Coronary artery (tissue), 2 donors: ENCODE data around the gene FHIT.

Experiments used
- DNase-seq: peaks from one replicate; pipeline ENCODE4 v3.0.0-alpha.2; 2017; ENCODE audit warnings: low spot score
- H3K27ac ChIP-seq, 2 donors: fragments of 200-600 bp; sonication (generic); one replicate each; pipeline ENCODE4 v1.5.1; 2016 to 2019
- H3K4me3 ChIP-seq: fragments of 200-600 bp; sonication (generic); 2 replicates; pipeline ENCODE4 v1.5.1; 2016; ENCODE audit warnings: mild to moderate bottlenecking, moderate library complexity
- CTCF ChIP-seq: fragments of 200-600 bp; sonication (generic); IDR thresholded peaks from one replicate; pipeline ENCODE4 v1.5.1; 2019; ENCODE audit warnings: antibody characterized with exemption

FHIT gene

GRCh38 chr3:60448696-60449095, 802.6 kb downstream of the FHIT start:
- no peak for TF ChIP-seq CTCF
- no peak overlapping the region for H3K27ac ChIP-seq
- no peak overlapping the region for H3K4me3 ChIP-seq
- DNase-seq = no peak

GRCh38 chr3:60445446-60445845, 805.8 kb downstream of the FHIT start:
- TF ChIP-seq CTCF = no peak
- DNase-seq = no peak

GRCh38 chr3:60444898-60445437, 806.3 kb downstream of the FHIT start:
- no peak for TF ChIP-seq CTCF
- no peak overlapping the region for H3K4me3 ChIP-seq
- no peak overlapping the region for H3K27ac ChIP-seq
- no peak for DNase-seq

More at GRCh38 chr3:60445446-60445845, 805.8 kb downstream of the FHIT start:
- Histone ChIP-seq H3K4me3 (no peak overlapping the region), H3K27ac (no peak overlapping the region)

GRCh38 chr3:60440869-60441268, 810.4 kb downstream of the FHIT start:
- TF ChIP-seq CTCF = no peak
- no peak for DNase-seq
- no peak overlapping the region for H3K4me3 ChIP-seq

GRCh38 chr3:60435941-60436650, 815.2 kb downstream of the FHIT start:
- no peak overlapping the region for H3K27ac ChIP-seq
- no peak for DNase-seq
- TF ChIP-seq CTCF = no peak

More at GRCh38 chr3:60440869-60441268, 810.4 kb downstream of the FHIT start:
- no peak overlapping the region for H3K27ac ChIP-seq

GRCh38 chr3:60434950-60435349, 816.3 kb downstream of the FHIT start:
- no peak for TF ChIP-seq CTCF
- H3K4me3 ChIP-seq = no peak overlapping the region
- DNase-seq = no peak
- H3K27ac ChIP-seq = no peak overlapping the region

More at GRCh38 chr3:60435941-60436650, 815.2 kb downstream of the FHIT start:
- no peak overlapping the region for H3K4me3 ChIP-seq

- no peak overlapping the region for H3K4me3 ChIP-seq
- TF ChIP-seq CTCF = no peak
- no peak for DNase-seq
Observed at GRCh38 chr3:60434323-60434722, 816.9 kb downstream of the FHIT start.

More at GRCh38 chr3:60434323-60434722, 816.9 kb downstream of the FHIT start:
- no peak overlapping the region for H3K27ac ChIP-seq
